HCEC 1CT (cell line): ENCODE data around the gene ACBD6.
"Not testable (repeated sequence)": the region's sequence is repeated elsewhere in the genome, so short reads cannot be mapped to it uniquely, and the experiment has no call there.

Experiments used
- DNase-seq: peaks from one replicate; pipeline ENCODE4 v3.0.0-alpha.2; 2017

The ACBD6 gene, protein sequence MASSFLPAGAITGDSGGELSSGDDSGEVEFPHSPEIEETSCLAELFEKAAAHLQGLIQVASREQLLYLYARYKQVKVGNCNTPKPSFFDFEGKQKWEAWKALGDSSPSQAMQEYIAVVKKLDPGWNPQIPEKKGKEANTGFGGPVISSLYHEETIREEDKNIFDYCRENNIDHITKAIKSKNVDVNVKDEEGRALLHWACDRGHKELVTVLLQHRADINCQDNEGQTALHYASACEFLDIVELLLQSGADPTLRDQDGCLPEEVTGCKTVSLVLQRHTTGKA

DNA sequence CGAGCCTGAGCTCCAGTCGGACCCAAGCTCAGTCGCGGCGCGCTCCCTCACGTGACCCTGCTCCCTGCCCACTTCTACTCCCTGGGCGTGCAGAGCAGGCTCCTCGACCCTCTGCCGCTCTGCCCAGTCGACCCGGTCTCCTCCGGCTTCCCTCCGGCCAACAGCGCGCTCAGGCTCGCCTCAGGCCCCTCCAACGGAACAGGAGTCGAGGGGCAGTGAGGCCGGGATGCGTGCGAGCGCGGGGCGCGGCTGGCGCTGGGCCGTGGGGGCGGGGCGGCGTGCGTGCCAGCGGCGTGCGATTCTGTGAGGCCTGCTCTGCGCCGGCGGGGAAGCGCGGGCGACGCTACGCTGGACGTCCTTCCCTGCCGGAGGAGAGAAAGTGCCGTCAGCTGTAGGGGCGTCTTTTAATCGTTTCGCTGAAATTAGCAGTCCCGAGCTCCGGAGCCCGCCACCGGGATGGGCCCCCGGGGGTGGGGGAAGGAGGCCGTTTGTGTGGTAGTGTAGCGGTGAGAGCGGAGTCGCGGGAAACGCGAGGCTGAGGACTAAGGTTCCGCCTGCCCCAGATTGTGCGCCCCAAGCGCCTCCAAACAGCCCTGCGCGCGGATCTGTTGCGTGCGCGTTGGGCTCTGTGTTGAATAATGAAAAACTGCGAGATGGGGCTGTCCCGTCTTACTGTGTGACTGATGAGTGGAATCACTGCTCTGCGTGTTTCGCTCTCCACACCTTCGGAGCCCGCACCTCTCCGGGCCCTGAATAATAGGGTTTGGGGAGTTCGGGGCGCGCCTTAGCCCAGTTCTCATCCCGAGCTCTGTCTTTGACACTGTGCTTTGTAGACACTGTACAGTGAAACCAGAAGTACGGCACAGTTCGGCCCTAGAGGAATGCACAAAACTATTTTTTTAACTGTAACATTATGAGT, at the start of gene ACBD6:
Gene ACBD6, minus strand, starts transcription at position 217 of the 919 bp plus-strand sequence. CDS start 311 bp downstream, outside the sequence.
- DNase-seq, result peak; percentile 89

DNA sequence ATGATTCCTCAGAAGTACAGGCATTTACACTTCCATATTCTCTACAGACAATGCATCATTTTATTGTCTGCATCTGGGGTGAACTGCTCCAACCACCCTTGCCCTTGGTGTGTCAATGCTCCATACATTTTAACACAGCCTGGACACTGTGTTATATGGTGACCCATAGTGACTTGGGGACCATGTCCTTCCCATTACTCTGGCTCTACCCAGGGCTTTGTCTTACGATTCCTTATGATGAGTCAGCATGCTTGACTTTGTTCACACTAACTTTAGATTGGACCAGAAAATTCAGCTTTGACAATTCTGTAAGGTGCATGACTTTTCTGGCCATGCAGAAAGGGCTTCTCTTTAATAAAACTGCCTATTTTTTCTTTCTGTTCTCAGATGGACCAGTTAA, 49.6 kb upstream of the ACBD6 start:
- DNase-seq, result no peak

DNA sequence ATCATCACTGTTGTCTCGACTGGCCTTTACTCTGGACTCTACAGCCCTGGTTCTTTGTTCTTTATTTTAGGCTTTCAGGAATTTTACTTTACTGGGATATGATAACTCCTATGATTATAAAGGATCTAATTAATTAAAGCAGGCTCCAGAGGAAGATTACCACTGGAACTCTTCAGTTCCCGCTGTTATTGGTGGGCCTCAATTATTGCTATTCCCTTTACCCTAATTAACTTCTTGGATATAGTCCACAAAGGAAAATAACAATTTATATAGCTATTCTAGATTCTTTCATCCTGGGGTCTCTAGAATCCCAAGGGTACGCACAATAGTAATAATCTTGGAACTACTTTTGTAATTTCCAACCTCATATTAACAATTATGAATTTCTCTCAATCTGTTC, 47.9 kb upstream of the ACBD6 start:
- no peak for DNase-seq

DNA sequence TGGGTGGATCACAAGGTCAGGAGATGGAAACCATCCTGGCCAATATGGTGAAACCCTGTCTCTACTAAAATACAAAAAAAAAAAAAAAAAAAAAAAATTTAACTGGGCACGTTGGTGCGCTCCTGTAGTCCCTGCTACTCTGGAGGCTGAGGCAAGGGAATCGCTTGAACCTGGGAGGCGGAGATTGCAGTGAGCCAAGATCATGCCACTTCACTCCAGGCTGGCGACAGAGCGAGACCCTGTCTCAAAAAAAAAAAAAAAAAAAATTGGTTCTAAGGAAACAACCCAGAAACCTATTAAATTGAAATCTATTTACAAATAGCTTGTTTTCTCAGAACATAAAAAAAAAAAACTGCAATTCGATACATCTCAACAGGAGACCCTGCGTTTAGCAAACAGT, 47.4 kb upstream of the ACBD6 start:
- DNase-seq, result not testable (repeated sequence)

DNA sequence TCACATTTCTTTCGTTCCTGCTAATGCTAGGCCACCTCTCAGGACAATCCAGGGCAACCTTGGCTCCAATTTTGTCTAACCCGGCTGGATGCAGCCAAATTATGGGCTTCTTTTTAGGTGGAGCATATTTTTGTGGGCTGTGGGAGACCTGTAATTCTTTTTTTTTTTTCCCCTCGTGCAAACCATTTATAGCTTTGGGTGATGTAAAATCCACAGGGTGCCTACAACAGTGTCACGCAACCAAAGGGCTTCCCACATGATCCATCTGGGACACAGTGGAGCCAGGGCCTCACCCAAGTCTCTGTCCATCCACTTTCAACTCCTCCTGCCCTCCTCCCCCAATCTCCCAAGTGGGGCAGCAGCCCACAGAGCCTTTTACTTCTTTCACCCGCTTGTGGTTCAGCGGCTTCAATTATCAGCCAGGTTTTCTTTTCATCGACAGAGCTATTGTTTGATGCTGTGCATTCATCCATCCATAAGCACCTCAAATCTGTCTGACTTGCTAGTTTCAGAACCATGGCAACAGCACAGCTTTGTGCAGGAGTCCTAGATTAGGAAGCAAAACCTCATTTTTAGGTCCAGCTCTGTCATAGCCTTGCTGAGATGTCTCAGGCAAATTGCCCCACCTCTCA, 46.4 kb upstream of the ACBD6 start:
- DNase-seq, result no peak

DNA sequence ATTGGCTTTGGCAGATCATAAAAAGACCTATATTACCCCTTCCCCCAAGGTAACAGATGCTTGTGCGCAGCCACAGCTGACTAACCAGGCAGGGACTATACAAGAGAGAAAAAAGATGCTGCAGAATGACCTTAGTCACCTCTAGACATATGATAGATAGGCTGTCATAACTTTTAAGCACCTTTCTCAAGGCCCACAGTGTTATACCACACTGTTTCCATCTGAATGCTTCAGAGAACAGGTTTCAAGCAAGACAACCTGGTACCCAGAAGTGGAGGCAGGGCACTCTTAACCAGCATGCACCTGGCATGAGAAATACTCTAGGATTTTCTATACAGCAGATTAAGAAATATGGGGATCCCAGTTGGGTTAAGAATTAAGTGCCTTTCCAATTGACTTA, 43.6 kb upstream of the ACBD6 start:
- no peak for DNase-seq

DNA sequence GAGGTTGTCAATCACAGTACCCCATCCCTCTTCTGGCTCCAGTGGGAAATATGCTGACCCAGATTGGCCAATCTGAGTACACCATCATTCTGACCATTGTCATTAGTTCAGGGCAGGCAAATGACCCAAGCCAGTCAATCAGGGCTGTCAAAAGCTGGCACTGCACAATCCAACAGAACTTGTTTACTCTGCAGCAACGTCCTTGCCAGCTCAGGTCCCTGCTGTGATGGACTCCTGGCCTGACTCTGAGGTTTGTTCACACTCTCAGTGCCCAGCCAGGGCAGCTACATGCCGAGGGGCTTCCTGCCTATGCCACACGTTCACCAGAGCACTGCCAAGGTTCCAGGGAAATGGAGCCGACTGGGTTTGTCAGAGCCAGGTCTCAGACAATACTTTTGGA, 41.7 kb upstream of the ACBD6 start:
- no peak for DNase-seq

DNA sequence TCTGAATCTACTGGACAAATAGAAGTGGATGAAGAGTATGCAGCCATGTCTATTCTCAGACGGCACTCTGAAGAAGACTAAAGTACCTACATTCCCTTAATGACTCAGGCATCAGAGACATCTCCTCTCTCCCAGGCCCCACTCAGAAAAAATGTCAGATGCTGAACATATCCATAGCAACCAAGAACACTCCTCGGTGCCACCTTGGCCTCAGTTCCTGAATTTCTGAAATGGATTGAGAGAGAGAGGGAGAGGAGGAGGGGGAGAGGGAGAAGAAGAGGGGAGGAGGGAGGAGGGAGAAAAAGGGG, 40.4 kb upstream of the ACBD6 start:
- peak; percentile 17 for DNase-seq

DNA sequence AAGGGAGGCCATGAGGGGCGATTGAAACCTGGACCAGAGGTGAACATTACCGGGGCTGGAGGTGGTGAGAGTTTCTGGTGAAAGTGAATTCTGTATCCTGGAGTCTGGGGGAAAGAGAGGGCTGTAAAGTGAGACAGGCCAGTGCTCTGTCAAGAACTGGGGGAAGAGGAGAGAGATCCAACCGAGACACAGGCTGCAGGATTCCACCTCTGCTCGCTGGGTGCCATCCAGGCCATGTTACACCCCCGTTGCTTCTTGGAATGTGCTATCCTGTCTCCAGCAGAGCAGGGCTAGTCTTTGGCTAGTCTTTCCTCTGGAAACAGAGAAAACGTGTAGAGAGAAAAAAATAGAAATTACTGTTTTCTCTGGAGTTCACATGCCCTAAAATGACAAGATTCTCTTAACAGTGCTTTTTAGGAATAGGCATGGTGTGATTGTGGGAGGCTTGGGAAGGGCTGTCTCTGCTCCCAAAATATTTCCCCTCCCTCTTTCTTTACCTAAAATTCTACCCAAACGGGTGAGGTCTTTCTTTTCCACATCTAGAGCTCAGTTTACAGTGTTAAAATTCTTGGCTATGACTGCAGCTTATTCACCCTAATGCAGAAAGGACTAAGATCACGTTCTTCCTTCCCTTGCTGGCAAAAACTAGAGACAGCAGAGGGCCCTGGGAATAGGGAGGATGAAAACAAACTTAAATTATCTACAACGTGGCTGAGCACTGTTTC, 39.9 kb upstream of the ACBD6 start:
- no peak for DNase-seq

DNA sequence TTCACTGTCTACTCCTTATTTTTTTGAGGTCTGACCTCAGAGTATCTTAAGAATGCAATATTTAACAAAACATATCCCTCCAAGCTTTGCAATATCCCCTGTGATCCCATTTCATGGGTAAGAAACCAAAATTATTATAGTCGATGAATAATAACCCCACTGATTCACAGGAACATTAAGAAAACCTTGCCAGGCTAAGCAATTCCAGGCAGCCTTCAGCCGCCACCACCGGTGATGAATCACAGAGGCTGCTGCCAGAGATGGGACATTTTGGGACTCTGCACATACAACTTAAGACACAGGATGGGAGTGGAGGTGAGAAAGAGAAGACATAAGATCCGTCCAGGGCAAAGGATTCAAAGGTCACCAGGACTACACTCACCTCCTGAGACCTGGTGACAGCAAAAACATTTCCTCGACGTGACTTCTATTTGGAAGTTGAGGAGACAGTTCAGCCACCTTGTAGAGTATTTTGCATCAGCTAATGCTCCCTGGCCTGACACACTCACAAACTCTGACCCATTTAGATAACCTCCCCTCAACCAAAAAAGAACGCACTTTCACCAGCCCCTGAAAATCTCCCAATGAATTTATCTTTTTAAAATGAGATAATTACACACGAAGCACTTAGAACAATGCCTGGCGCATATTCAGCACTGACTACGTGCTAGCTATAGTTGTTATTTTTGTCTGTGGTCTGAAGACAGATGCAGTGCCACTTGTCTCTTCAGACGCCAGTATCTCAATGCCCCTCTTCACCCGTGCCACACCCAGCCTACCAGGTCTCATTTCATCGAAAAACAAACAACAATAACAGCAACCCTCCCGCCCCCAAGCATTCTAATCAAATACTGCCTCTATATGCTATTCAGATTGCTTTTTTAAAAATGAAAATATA, 38.6 kb upstream of the ACBD6 start:
- DNase-seq, result no peak

DNA sequence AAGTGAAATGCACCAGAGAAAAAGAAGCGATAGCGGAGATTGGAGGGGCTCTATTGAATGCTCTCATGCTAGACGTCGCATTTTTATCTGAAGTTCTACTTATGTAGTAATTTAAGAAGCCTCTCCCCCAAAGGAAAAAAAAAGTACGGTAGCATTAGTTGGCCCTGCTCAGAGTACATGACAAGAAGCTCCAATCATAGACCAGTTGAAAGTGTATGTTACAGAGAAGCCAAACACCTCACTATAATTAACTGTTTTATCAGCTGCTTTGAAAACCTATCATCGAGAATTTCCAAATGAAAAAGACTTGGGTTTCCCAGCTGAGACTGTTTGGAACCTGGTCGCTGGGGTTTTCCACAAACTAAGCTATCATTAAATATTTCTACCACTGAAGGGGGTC, 36.8 kb upstream of the ACBD6 start:
- no peak for DNase-seq

DNA sequence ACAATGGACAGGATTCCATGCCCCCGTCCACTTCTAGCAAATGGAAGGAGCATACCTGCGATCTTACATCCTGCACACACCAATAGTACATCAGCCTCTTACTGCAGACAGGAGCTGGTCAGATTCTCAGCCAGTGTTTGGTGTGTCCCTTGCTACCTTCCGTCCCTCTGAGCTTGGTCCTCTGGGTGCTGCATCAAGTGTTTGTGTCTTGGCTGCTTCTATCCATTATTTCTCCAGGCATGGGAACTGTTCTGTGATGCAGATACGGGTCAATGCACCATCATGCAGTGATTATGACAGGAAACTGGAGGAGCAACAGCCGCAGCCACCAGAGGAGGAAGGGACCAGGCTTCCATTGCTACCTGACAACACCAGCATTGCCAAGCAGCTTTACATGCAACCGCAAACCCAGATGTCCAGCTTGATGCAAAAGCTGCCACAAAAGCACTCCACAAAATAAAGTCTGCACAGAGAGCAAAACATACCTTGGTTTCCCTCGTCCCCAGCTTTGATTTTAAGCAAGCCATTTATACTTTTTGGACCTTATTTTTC, 34.5 kb upstream of the ACBD6 start:
- no peak for DNase-seq

DNA sequence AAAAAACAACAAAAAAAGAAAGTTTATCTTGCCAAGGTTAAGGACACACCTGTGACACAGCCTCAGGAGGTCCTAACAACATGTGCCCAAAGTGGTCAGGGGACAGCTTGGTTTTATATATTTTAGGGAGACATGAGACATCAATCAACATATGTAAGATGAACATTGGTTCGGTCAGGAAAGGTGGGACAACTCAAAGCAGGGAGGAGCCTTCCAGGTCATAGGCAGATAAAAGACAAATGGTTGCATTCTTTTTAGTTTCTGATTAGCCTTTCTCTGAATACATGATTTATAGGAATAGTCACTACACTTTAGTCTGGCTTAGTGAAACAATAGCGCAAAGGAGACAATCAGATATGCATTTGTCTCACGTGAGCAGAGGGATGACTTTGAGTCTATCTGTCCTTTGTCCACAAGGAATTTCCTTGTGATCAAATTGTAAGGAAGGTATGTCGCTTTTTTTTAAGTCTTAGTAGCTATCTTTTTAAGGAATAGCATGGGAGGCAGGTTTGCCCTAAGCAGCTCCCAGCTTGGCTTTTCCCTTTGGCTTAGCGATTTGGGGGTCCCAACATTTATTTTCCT, 33.1 kb upstream of the ACBD6 start:
- DNase-seq, result no peak

DNA sequence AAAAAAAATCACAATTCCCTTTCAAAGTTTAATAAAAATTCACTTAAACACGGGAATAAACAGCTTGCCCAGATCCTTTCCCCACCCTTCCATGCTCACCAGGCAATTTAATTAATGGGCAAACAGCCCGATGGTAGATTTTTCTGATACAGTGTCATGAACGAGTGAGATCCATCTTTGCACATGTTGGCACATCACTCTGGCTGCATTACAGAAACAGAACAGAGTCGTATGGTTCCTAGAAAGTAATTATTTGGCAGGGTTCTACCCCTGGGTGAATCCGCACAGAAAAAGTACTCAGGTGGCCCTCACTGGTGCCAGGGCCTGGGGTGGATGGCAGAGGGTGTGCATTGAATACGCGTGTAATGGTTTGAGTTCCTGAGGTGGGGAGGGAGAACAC, 31.8 kb upstream of the ACBD6 start:
- DNase-seq, result no peak

DNA sequence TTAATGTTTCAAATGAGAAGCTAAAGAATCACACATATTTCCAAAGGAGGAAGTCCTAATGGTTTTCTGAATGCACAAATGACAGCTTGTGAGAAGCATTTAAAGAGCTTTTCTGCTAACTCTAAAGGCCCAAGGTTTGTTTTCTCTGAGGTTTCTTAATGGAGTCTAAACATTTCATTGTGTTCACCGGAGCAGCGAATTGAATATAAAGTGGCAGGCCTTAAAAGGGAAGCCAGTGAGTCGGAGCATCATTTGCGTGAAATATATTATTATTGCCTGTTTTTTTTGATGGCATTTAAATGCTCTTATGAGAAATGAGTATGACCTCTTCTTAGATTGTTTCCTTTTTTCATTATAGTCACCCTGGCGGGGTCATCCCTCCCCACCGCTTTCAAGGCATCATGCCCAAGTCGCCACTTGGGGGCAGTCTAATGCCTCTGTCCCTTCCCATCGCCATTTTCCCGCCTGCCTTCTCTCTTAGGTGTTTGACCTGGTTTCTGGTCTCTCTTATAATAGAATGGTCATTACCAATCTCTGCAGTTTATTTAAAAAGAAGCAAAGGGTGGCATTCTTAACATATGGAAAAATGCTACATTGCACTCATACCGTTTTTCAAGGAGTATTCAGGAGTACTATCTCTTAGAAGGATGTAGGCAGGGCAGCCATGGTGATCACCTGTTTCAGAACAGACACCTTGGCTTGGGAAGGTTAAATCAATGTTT, 31.1 kb upstream of the ACBD6 start:
- DNase-seq, result peak; percentile 53

DNA sequence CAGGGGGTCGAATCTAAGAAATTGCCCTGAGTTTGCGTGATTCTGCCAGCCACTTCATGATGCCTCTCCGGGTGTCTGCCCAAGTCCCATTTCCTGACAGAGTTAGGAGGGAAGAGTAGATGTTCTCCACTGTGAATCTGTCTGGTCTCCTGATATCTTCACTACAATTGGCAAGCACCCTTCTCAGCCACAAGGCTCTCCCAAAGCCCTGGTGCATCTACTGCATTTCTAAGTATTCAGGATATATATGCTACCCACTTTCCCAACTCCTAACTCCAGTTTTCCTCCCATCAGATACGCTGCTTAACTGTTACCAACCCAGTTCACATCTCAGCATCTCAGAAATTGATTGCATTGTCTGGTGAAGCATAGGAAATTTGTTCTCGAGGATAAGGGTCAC, 30.5 kb upstream of the ACBD6 start:
- no peak for DNase-seq

DNA sequence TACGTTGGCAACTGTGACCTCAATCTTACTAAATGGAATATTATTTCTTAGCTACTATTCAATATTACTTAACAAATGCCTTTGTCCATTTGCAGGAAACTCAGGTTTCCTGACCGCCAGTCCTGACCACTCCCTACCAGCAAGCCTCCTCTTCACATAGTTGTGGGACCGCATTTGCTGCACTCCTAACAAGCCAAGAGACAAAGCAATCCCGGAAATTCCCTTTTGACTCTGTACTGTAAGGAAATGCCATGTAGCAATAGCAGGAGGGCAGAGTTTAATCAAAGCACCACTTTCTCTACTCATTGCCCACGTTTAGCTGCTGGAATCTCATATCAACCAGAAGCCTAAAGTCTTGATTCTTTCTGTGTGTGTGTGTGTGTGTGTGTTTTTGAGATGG, 28.1 kb upstream of the ACBD6 start:
- DNase-seq, result peak; percentile 38

DNA sequence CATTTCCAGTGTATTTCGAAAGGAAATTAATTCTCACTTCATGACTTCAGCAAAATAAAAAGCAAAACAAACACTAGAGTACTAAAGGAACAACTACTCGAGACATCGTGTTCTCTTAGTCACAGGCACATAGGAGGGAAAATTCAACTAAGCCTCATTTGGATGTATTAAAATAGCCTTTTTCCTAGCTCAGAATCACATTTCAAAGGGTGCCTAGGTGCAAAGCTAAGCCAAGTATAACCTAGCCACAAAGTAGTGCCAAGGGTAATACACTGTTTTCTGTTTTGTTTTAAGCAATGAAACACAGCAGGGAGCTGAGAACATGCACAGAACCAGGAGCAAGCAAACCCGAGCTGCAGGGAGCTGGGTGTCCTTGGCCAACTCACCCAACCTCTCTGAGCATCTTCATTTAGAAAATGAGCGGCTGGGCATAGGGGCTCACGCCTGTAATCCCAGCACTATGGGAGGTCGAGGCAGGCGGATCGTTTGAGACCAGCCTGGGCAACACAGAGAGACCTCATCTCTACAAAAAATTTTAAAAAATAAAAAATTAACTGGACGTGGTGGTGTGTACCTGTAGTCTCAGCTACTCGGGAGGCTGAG, 26.6 kb upstream of the ACBD6 start:
- DNase-seq, result no peak

DNA sequence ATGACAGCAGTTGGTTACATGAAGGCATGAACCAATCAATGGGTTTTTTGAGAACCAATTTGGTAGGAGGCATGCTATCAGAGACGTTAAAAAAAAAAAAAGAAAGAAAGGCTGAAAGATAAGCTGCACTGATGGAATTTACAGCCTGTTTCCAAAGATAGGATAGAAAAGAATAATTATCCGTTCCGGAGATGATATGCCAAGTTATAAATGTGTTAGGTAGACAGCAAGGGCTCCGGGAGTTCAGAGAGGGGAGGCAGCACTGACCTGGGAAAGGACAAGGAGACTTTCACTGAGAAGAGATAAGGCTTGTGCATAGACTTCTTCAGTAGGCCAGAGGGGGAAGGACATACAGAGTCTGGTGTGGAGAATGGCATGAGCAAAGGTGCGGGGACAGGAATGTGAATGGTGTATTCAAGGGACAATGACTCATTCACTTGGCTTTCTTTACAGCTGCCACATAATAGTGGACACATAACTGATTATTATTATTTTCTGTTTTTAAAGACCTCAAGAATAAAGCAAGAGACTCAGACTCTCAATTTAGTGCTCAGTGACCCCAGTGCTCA, 24.8 kb upstream of the ACBD6 start:
- DNase-seq, result peak; percentile 21

DNA sequence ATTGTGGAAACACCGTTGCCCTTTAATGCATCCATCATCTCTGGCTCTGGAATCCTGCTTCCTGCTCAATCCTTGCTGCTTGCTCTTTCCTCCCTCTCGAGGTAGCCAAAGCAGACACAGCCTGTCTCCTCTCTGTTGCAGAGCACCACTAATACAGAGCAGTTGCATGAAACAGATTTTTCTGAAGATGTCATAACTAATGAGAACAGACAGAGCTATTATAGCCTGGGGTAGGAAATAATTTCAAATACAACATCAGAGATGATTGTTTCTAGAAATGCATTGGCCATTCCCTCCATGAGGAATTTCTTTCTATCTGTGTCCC, 23.3 kb upstream of the ACBD6 start:
- no peak for DNase-seq
